GM12878 (cell line): ENCODE results near the gene GMCL2. TPM values are rescaled to one million over a fixed set of nuclear protein-coding genes. Genes with fewer than 3 reads are reported as not detected.

Experiments used
- ATAC-seq: fragments of 200-7000 bp; cut with Tn5 transposase; 3 replicates; pipeline ENCODE4 v1.9.1; 2020; ENCODE audit warnings: mild to moderate bottlenecking, moderate library complexity
- BruUV-seq: library from RNA; stranded (reverse); fragments of 400-500 nt; replicated peaks from 2 replicates; lab custom pipeline; 2021; lab: Mats Ljungman, UMichigan
- CTCF ChIA-PET: fragments of 300-600 bp; sonication (Branson Sonifier 250); formaldehyde crosslinking; extraction: SDS; loops from one replicate; lab custom pipeline; 2021; ENCODE audit warnings: inconsistent platforms; lab: Yijun Ruan, JAX
- POLR2A ChIA-PET: fragments of 350-600 bp; formaldehyde crosslinking; extraction: SDS; loops from one replicate; lab custom pipeline; 2021; ENCODE audit warnings: inconsistent platforms; lab: Charles Lee
- RAD21 ChIA-PET: fragments of 300-600 bp; sonication (Branson Sonifier 250); formaldehyde crosslinking; loops from one replicate; lab custom pipeline; 2023; ENCODE audit warnings: antibody characterized with exemption; ENCODE audit not compliant: unreplicated experiment; lab: Charles Lee
- SMC1A ChIA-PET: fragments of 300-600 bp; sonication (Branson Sonifier 250); formaldehyde crosslinking; loops from one replicate; lab custom pipeline; 2023; ENCODE audit not compliant: unreplicated experiment, uncharacterized antibody; lab: Charles Lee
- DNase-seq: peaks from one replicate; pipeline ENCODE4 v3.0.0-alpha.2; 2011; ENCODE audit warnings: low read depth, low spot score
- FAIRE-seq: peaks from 3 replicates; lab custom pipeline; 2011; peaks lifted over from hg19 to GRCh38; lab: Jason Lieb, UNC
- H2AFZ ChIP-seq: 2 replicates; pipeline ENCODE4 v1.6.0; 2011; ENCODE audit warnings: low read depth, low read length, control low read depth; ENCODE audit not compliant: control insufficient read depth
- H3K27ac ChIP-seq: 2 replicates; pipeline ENCODE4 v1.5.1; 2011; ENCODE audit warnings: control low read depth; ENCODE audit not compliant: control insufficient read depth, insufficient read depth
- H3K27me3 ChIP-seq, 2 experiments: replicated peaks in 1 of 2; 2 replicates each; pipeline versions ENCODE4 v1.6.0 to v1.6.1; 2011; ENCODE audit warnings: low read length in 1 of 2; ENCODE audit not compliant: control insufficient read depth in 2 of 2, insufficient read depth in 2 of 2
- H3K36me3 ChIP-seq, 2 experiments: 2 replicates each; pipeline ENCODE4 v1.5.1; 2011; ENCODE audit warnings: low read length in 1 of 2; ENCODE audit not compliant: control insufficient read depth in 2 of 2, insufficient read depth in 2 of 2
- H3K4me1 ChIP-seq: 2 replicates; pipeline ENCODE4 v1.6.1; 2011; ENCODE audit warnings: mild to moderate bottlenecking, low read length, moderate library complexity, mixed read lengths; ENCODE audit not compliant: control insufficient read depth, insufficient read depth
- H3K4me2 ChIP-seq: 2 replicates; pipeline ENCODE4 v1.6.0; 2011; ENCODE audit warnings: control low read depth; ENCODE audit not compliant: control insufficient read depth, insufficient read depth
- H3K4me3 ChIP-seq: fragments of 200-600 bp; sonication (generic); 2 replicates; pipeline ENCODE4 v1.5.1; 2016
- H3K79me2 ChIP-seq: 2 replicates; pipeline ENCODE4 v1.6.0; 2011; ENCODE audit warnings: low read length; ENCODE audit not compliant: control insufficient read depth, insufficient read depth
- H3K9ac ChIP-seq: 2 replicates; pipeline ENCODE4 v1.8.0; 2011; ENCODE audit warnings: low read length, control low read depth, mixed read lengths; ENCODE audit not compliant: control insufficient read depth, insufficient read depth
- H3K9me3 ChIP-seq: replicated peaks from 3 replicates; pipeline ENCODE4 v1.5.1; 2011; ENCODE audit warnings: mild to moderate bottlenecking, low read length; ENCODE audit not compliant: control insufficient read depth, insufficient read depth
- H4K20me1 ChIP-seq: 2 replicates; pipeline ENCODE4 v1.6.0; 2011; ENCODE audit not compliant: control insufficient read depth, insufficient read depth
- NFXL1 ChIP-seq: fragments of 450-650 bp; IDR thresholded peaks from 2 replicates; pipeline ENCODE4 v1.6.1; 2017; ENCODE audit warnings: antibody characterized with exemption, mild to moderate bottlenecking, borderline replicate concordance
- POLR2A ChIP-seq: IDR thresholded peaks from 2 replicates; pipeline ENCODE4 v1.6.1; 2011; ENCODE audit warnings: low read depth, mild to moderate bottlenecking, low read length
- POLR2AphosphoS5 ChIP-seq: IDR thresholded peaks from 2 replicates; pipeline ENCODE4 v1.6.1; 2011; ENCODE audit warnings: mild to moderate bottlenecking, low read length, inconsistent platforms
- SMAD5 ChIP-seq: IDR thresholded peaks from 2 replicates; pipeline ENCODE4 v1.6.1; 2016; ENCODE audit warnings: antibody characterized with exemption, low read depth
- WGBS: methylation state at CpG from one replicate; pipeline ENCODE4 v1.1.6; 2016; ENCODE audit warnings: low lambda C conversion rate; ENCODE audit not compliant: insufficient replicate concordance, insufficient coverage; ENCODE audit errors: missing lambda C conversion rate; 5-methylcytosine and 5-hydroxymethylcytosine counted together
- in situ Hi-C: fragments of 300-500 bp; cut with MboI; formaldehyde crosslinking; loops from 9 replicates; pipeline ENCODE4 v1.14.3; 2018; ENCODE audit warnings: mixed read lengths
- intact Hi-C: fragments of 100-400 bp; cut with micrococcal nuclease; formaldehyde crosslinking; loops from one replicate; pipeline ENCODE4 v1.14.2; 2022; ENCODE audit not compliant: unreplicated experiment
- polyA plus RNA-seq, 11 experiments: library from polyadenylated mRNA; depleted of rRNA in 4 of 11; unstranded in 6 of 11; stranded (reverse) in 5 of 11; fragments of >200 nt; fragmentation: Nextera tagmentation in 4 of 11; fragmentation: Illumina TruSeq in 1 of 11; extraction: Ambion mirVana in 4 of 11; extraction: Trizol in 1 of 11; gene quantifications; 1 replicate in 1 of 11; 2 replicates in 10 of 11; pipeline versions ENCODE4 v1.2.1 to v1.2.3, GENCODE V29; 2011 to 2016; ENCODE audit warnings: inconsistent platforms in 2 of 11, missing spikeins in 2 of 11, low read depth in 1 of 11
- total RNA-seq, 4 experiments: library from RNA; depleted of rRNA in 3 of 4; stranded (reverse); fragments of >200 nt in 3 of 4; fragmentation: Illumina TruSeq in 1 of 4; extraction: Trizol in 1 of 4; gene quantifications; 2 replicates each; pipeline versions ENCODE4 v1.2.1 to v1.2.3, GENCODE V29; 2013 to 2021
- TF ChIP-seq, protein P1 (sequence below): fragments of 450-650 bp; IDR thresholded peaks from 2 replicates; pipeline ENCODE4 v1.6.1; 2018; ENCODE audit warnings: borderline replicate concordance, mild to moderate bottlenecking; ENCODE audit not compliant: partially characterized antibody

GMCL2 gene
- total and polyA plus RNA-seq, 10 of the 15 experiments (the other 5 are each of a cell fraction or from before 2014, with no cell fraction given): 0.07 TPM; not detected in 9

DNA sequence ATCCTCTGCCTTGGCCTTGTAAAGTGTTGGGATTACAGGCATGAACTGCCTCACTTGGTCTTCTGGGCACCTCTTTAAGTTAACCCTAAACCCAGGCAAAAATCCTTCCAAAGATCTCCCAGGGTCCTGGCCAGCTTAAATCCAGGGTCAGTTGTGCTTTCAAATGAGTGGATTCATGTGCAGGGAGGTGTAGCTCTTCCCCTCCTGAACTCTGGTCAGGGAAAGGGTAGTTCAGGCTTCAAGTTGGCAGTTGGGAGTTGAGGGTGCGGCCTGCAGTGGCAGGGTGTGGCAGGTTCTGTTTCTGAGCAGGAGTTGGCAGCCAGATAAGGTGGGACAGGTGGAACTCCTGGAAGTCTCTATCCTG lies 20.7 kb upstream of the GMCL2 start:
- 100% methylated on average over 1 of the region's 1 CpG for WGBS
- peaks cover 15% of the 10 kb centered on the region for H3K4me1 ChIP-seq
- H2AFZ ChIP-seq: no peak overlapping the region
- no peak overlapping the region for H3K27ac ChIP-seq
- peak; percentile 64 for TF ChIP-seq POLR2A
- TF ChIP-seq POLR2AphosphoS5: peak; percentile 56; the same call in 1 of the 2 replicates
- TF ChIP-seq, protein P1, sequence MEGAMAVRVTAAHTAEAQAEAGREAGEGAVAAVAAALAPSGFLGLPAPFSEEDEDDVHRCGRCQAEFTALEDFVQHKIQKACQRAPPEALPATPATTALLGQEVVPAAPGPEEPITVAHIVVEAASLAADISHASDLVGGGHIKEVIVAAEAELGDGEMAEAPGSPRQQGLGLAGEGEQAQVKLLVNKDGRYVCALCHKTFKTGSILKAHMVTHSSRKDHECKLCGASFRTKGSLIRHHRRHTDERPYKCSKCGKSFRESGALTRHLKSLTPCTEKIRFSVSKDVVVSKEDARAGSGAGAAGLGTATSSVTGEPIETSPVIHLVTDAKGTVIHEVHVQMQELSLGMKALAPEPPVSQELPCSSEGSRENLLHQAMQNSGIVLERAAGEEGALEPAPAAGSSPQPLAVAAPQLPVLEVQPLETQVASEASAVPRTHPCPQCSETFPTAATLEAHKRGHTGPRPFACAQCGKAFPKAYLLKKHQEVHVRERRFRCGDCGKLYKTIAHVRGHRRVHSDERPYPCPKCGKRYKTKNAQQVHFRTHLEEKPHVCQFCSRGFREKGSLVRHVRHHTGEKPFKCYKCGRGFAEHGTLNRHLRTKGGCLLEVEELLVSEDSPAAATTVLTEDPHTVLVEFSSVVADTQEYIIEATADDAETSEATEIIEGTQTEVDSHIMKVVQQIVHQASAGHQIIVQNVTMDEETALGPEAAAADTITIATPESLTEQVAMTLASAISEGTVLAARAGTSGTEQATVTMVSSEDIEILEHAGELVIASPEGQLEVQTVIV: no peak
- TF ChIP-seq NFXL1: no peak
- 0 out of 2 replicates have a peak, but pooled peaks have one; percentile 44 for TF ChIP-seq SMAD5
- in situ Hi-C loops (no loop called here), intact Hi-C loops (no loop called here)
- SMC1A ChIA-PET: interaction anchor here (1.0 to 2.1 kb wide), 2 partner anchors 8 to 23 kb away, joined by 5 to 6 read pairs; no protein-coding TSS in a partner anchor
- peaks cover 24% of the 10 kb centered on the region for H4K20me1 ChIP-seq
- H3K4me3 ChIP-seq: peak overlapping the region; percentile 37; the same call in 1 of the 2 replicates
- RAD21 ChIA-PET: no interaction called here
- ATAC-seq (no peak), FAIRE-seq (no peak), DNase-seq (no peak)
- H3K9ac ChIP-seq: peak overlapping the region; percentile 26; the same call in 1 of the 2 replicates
- H3K4me2 ChIP-seq: peak overlapping the region; percentile 66
- no TSS peak for BruUV-seq
- no peaks in the 10 kb centered on the region for H3K27me3 ChIP-seq
- H3K36me3 ChIP-seq: peaks cover 47 to 52% of the 10 kb centered on the region in 2 experiments
- H3K9me3 ChIP-seq: no peaks in the 10 kb centered on the region
- CTCF ChIA-PET: interaction anchor here (1.4 to 2.8 kb wide), 2 partner anchors 8 to 27 kb away, joined by 5 to 12 read pairs; no protein-coding TSS in a partner anchor
- POLR2A ChIA-PET: interaction anchor here (0.6 to 1.9 kb wide), 2 partner anchors 23 to 1009 kb away, joined by 3 to 4 read pairs; no protein-coding TSS in a partner anchor
- peaks cover 62% of the 10 kb centered on the region for H3K79me2 ChIP-seq
